Measurements from ENCODE around the gene HMGB4. TPM values are rescaled to one million over a fixed set of nuclear protein-coding genes. Genes with fewer than 3 reads are reported as not detected.

Gene HMGB4
- total RNA-seq, 1 experiment from 2014 or later, result not detected

- Histone ChIP-seq H3K9me3 (no peaks in the 10 kb centered on the region), H3K36me3 (ENCODE audit: control insufficient read depth, insufficient read depth, low read length) (no peaks in the 10 kb centered on the region), H3K4me3 (ENCODE audit: low read depth, low read length) (no peak overlapping the region), H3K27me3 (replicated peaks; ENCODE audit: control insufficient read depth, insufficient read depth, low read length) (no peaks in the 10 kb centered on the region), H3K4me1 (no peaks in the 10 kb centered on the region)
- intact Hi-C loops (cut with micrococcal nuclease; ENCODE audit: unreplicated experiment), result no loop called here
- ChIA-PET CTCF (no interaction called here), POLR2A (no interaction called here)
- TF ChIP-seq, protein P1, sequence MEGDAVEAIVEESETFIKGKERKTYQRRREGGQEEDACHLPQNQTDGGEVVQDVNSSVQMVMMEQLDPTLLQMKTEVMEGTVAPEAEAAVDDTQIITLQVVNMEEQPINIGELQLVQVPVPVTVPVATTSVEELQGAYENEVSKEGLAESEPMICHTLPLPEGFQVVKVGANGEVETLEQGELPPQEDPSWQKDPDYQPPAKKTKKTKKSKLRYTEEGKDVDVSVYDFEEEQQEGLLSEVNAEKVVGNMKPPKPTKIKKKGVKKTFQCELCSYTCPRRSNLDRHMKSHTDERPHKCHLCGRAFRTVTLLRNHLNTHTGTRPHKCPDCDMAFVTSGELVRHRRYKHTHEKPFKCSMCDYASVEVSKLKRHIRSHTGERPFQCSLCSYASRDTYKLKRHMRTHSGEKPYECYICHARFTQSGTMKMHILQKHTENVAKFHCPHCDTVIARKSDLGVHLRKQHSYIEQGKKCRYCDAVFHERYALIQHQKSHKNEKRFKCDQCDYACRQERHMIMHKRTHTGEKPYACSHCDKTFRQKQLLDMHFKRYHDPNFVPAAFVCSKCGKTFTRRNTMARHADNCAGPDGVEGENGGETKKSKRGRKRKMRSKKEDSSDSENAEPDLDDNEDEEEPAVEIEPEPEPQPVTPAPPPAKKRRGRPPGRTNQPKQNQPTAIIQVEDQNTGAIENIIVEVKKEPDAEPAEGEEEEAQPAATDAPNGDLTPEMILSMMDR (IDR thresholded peaks at IDR 0.05; ENCODE audit: insufficient read depth in 1 of 2, low read depth in 1 of 2, low read length in 1 of 2, severe bottlenecking in 1 of 2, unreplicated experiment in 1 of 2), result no peak
- peaks cover 18% of the 10 kb centered on the region for H3K27me3 Mint-ChIP-seq (ENCODE audit: insufficient read depth, unreplicated experiment)
- no peaks in the 10 kb centered on the region for H3K9me3 Mint-ChIP-seq (ENCODE audit: unreplicated experiment)
- no peak overlapping the region for H3K27ac Mint-ChIP-seq (ENCODE audit: unreplicated experiment)
- no peaks in the 10 kb centered on the region for H3K36me3 Mint-ChIP-seq (ENCODE audit: insufficient read depth, unreplicated experiment)
- no peaks in the 10 kb centered on the region for H3K4me1 Mint-ChIP-seq (ENCODE audit: low read depth, unreplicated experiment)
- BruUV-seq (replicated peaks), result no TSS peak
- DNase-seq, result no peak
- no peak overlapping the region for H3K4me3 Mint-ChIP-seq (ENCODE audit: unreplicated experiment)
These were observed 35.9 kb downstream of the HMGB4 start for GRCh38 chr1:33899746-33900145.

DNA sequence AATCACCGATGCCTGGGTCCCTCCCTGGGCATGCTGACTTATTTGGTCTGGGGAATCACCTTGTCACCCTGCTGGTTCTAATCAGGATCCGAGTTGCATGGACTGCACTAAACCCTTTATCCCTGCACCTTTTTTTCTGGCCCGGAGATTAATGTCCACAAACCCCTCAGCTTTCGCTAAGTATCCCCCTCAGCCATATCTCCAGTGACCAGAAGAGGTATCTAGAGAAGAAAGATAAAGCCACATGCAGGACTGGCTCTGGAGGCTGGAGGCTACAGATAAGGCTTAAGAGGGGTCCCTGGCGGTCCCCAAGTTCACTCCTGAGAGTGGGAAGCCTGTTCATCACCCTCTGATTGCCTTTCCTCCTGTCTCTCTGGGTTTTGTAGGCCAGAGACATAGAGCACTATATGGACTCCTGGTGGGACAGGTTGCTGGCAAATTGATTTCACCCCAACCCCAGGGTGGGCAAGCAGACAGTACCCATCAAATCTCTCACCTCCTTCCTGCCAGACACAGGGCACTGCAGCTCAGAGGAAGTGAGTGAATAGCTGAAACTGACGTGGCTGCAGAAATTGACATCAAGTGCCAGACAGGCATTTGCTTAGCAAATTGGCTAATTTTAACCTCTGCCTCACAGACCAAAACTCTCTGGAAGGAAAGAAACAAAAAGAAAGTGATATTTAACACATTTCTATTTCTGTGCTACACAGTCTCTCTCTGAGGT lies 38.8 kb downstream of the HMGB4 start:
- no peaks in the 10 kb centered on the region for H3K4me1 Mint-ChIP-seq (ENCODE audit: low read depth, unreplicated experiment)
- H3K9me3 ChIP-seq, result no peaks in the 10 kb centered on the region

DNA sequence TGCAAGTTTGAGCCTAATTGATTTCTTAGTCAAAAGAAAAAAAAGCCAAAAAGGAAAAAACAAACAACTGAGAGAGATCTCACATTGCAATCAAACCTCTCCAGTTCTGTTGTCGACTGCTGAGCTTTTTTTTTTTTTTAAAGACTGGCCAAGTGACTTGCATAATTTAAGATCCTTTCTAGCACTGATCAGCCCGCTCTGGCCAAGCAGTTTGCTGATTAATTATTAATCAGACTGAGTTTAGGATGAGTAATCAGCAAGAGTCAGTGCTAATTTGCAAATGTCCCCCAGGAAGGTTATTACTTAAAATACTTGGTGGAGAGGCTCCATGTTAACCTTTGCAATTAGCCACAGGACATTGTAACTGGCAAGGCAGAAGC lies 39.3 kb downstream of the HMGB4 start:
- BruUV-seq (replicated peaks), result no TSS peak

More for the DNA sequence above, 38.8 kb downstream of the HMGB4 start:
- ChIA-PET CTCF (no interaction called here), POLR2A (no interaction called here)
- no peak overlapping the region for H3K4me3 ChIP-seq (ENCODE audit: low read depth, low read length)
- Mint-ChIP-seq H3K27ac (ENCODE audit: unreplicated experiment) (no peak overlapping the region), H3K27me3 (ENCODE audit: insufficient read depth, unreplicated experiment) (peaks cover 20% of the 10 kb centered on the region), H3K36me3 (ENCODE audit: insufficient read depth, unreplicated experiment) (peaks cover 5% of the 10 kb centered on the region), H3K4me3 (ENCODE audit: unreplicated experiment) (no peak overlapping the region), H3K9me3 (ENCODE audit: unreplicated experiment) (peaks cover 13% of the 10 kb centered on the region)
- TF ChIP-seq, protein P1 (IDR thresholded peaks at IDR 0.05; ENCODE audit: insufficient read depth in 1 of 2, low read depth in 1 of 2, low read length in 1 of 2, severe bottlenecking in 1 of 2, unreplicated experiment in 1 of 2), result no peak
- intact Hi-C loops (cut with micrococcal nuclease; ENCODE audit: unreplicated experiment), result no loop called here
- H3K27me3 ChIP-seq (replicated peaks; ENCODE audit: control insufficient read depth, insufficient read depth, low read length), result no peaks in the 10 kb centered on the region
- no peaks in the 10 kb centered on the region for H3K36me3 ChIP-seq (ENCODE audit: control insufficient read depth, insufficient read depth, low read length)
- DNase-seq, result no peak
- no peaks in the 10 kb centered on the region for H3K4me1 ChIP-seq
- BruUV-seq (replicated peaks), result no TSS peak

More for the DNA sequence above, 39.3 kb downstream of the HMGB4 start:
- POLR2A ChIA-PET, result no interaction called here
- H3K4me1 Mint-ChIP-seq (ENCODE audit: low read depth, unreplicated experiment), result no peaks in the 10 kb centered on the region
- CTCF ChIA-PET, result no interaction called here
- H3K36me3 Mint-ChIP-seq (ENCODE audit: insufficient read depth, unreplicated experiment), result peaks cover 5% of the 10 kb centered on the region
- Histone ChIP-seq H3K36me3 (ENCODE audit: control insufficient read depth, insufficient read depth, low read length) (no peaks in the 10 kb centered on the region), H3K4me3 (ENCODE audit: low read depth, low read length) (no peak overlapping the region), H3K27me3 (replicated peaks; ENCODE audit: control insufficient read depth, insufficient read depth, low read length) (no peaks in the 10 kb centered on the region), H3K4me1 (no peaks in the 10 kb centered on the region), H3K9me3 (no peaks in the 10 kb centered on the region)
- H3K4me3 Mint-ChIP-seq (ENCODE audit: unreplicated experiment), result no peak overlapping the region
- H3K9me3 Mint-ChIP-seq (ENCODE audit: unreplicated experiment), result peaks cover 13% of the 10 kb centered on the region
- intact Hi-C loops (cut with micrococcal nuclease; ENCODE audit: unreplicated experiment), result no loop called here
- peaks cover 20% of the 10 kb centered on the region for H3K27me3 Mint-ChIP-seq (ENCODE audit: insufficient read depth, unreplicated experiment)
- TF ChIP-seq, protein P1 (IDR thresholded peaks at IDR 0.05; ENCODE audit: insufficient read depth in 1 of 2, low read depth in 1 of 2, low read length in 1 of 2, severe bottlenecking in 1 of 2, unreplicated experiment in 1 of 2), result no peak
- no peak overlapping the region for H3K27ac Mint-ChIP-seq (ENCODE audit: unreplicated experiment)
- DNase-seq, result no peak

Measured in Caco-2 (cell line).